ENCODE measurements around the gene SLC30A10.

The SLC30A10 gene

DNA sequence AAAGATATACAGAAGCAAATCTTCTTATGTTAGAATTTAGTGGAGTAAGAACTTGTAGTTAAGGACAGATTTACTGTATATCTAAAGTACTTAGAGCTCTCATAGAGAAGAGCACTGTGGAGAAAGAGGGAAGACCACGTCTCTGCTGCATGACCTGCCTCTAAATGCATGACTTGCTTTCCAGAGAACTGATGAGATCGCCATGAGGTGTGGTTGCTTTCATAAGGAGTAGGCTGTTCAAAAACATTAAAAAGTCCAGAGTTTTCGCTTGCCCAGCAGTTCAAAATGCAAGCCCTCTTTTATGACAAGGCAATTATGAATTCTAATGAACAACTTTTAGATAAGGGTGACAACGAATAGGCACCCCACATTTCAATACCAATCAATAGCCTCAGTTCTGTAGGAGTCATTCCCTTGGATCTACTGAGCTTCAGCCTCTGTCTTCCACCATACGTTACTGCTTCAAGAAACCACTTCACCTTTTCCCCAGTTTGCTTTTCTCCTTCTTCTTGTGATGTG lies 24.9 kb downstream of the SLC30A10 start:
- TF ChIP-seq POLR2AphosphoS5 (IDR thresholded peaks at IDR 0.05; ENCODE audit: low read depth, low read length), result no peak

DNA sequence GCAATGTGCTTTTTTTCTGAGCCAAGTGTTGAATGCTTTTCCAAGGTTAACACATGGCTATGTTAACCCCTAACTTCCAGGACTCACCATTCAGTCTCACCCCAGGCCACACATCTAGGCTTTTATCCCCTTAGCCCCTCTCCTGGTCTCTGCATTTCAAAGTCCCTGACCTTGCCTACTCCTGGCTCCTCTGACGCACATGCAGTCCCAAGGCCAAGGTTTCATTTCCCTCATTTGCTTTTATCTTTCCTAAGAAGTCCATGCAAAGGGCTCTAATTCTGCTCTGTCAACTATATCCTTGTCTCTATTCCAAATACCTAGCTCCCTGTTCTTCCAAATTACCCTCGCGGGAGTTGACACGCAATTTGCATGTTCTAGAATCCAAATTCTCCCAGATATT lies 25.4 kb downstream of the SLC30A10 start:
- no peak for TF ChIP-seq POLR2AphosphoS5 (IDR thresholded peaks at IDR 0.05; ENCODE audit: low read depth, low read length)
- TF ChIP-seq SIN3A (IDR thresholded peaks at IDR 0.05; ENCODE audit: borderline replicate concordance, insufficient read depth, low read length), result no peak
- TF ChIP-seq, protein P1, sequence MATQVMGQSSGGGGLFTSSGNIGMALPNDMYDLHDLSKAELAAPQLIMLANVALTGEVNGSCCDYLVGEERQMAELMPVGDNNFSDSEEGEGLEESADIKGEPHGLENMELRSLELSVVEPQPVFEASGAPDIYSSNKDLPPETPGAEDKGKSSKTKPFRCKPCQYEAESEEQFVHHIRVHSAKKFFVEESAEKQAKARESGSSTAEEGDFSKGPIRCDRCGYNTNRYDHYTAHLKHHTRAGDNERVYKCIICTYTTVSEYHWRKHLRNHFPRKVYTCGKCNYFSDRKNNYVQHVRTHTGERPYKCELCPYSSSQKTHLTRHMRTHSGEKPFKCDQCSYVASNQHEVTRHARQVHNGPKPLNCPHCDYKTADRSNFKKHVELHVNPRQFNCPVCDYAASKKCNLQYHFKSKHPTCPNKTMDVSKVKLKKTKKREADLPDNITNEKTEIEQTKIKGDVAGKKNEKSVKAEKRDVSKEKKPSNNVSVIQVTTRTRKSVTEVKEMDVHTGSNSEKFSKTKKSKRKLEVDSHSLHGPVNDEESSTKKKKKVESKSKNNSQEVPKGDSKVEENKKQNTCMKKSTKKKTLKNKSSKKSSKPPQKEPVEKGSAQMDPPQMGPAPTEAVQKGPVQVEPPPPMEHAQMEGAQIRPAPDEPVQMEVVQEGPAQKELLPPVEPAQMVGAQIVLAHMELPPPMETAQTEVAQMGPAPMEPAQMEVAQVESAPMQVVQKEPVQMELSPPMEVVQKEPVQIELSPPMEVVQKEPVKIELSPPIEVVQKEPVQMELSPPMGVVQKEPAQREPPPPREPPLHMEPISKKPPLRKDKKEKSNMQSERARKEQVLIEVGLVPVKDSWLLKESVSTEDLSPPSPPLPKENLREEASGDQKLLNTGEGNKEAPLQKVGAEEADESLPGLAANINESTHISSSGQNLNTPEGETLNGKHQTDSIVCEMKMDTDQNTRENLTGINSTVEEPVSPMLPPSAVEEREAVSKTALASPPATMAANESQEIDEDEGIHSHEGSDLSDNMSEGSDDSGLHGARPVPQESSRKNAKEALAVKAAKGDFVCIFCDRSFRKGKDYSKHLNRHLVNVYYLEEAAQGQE (IDR thresholded peaks at IDR 0.05; ENCODE audit: insufficient read depth in 1 of 2, low read depth in 2 of 2, low read length in 2 of 2), result no peak
- TF ChIP-seq TAF1 (IDR thresholded peaks at IDR 0.05; ENCODE audit: borderline replicate concordance, insufficient read depth, low read length), result no peak
- TF ChIP-seq FOXP2 (optimal IDR thresholded peaks at IDR 0.05; ENCODE audit: borderline replicate concordance, extremely low read depth, extremely low read length, insufficient read depth), result no peak

DNA sequence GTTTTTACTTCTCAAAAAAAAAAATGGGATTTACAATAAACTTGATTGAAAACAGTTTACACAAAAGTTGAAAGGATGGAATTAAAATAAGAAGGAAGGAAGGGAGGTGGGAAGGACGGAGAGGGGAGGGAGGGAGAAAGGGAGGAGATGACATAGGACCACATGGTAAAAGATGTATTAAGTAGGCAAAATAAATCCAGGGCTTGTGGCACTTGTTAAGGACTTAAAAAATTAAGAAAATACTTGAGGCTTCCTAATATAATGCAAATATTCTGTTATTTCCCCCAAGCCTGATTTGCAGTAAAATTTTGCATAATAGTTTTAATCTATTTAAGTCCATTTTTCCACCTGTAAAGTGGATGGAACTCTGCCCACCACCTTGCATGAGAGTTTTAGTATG lies 27.5 kb downstream of the SLC30A10 start:
- TF ChIP-seq FOXP2 (optimal IDR thresholded peaks at IDR 0.05; ENCODE audit: borderline replicate concordance, extremely low read depth, extremely low read length, insufficient read depth) (no peak), TAF1 (IDR thresholded peaks at IDR 0.05; ENCODE audit: borderline replicate concordance, insufficient read depth, low read length) (no peak)
- TF ChIP-seq, protein P1 (IDR thresholded peaks at IDR 0.05; ENCODE audit: insufficient read depth in 1 of 2, low read depth in 2 of 2, low read length in 2 of 2), result no peak

DNA sequence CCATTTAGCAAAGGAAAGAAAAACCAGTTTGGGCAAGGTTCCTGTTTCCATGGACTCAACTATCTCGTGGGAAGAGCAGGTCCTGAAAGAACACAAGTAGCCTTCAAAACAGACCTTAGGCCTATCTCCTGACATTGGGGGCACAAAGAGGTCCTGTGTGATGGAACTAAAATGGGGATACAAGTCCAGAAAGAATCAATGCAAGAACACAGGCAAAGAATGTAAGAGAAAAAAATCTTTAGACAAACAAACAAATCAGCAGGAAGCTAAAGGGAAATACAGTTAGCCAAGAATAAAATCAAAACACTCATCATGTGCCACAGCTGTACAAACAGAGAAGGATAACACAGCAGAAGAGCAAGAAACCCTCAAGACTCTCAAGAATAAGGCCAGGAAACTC lies 28.2 kb downstream of the SLC30A10 start:
- TF ChIP-seq, protein P1 (IDR thresholded peaks at IDR 0.05; ENCODE audit: insufficient read depth in 1 of 2, low read depth in 2 of 2, low read length in 2 of 2), result no peak
- TF ChIP-seq POLR2AphosphoS5 (IDR thresholded peaks at IDR 0.05; ENCODE audit: low read depth, low read length) (no peak), FOXP2 (optimal IDR thresholded peaks at IDR 0.05; ENCODE audit: borderline replicate concordance, extremely low read depth, extremely low read length, insufficient read depth) (no peak), TAF1 (IDR thresholded peaks at IDR 0.05; ENCODE audit: borderline replicate concordance, insufficient read depth, low read length) (no peak), SIN3A (IDR thresholded peaks at IDR 0.05; ENCODE audit: borderline replicate concordance, insufficient read depth, low read length) (no peak)

DNA sequence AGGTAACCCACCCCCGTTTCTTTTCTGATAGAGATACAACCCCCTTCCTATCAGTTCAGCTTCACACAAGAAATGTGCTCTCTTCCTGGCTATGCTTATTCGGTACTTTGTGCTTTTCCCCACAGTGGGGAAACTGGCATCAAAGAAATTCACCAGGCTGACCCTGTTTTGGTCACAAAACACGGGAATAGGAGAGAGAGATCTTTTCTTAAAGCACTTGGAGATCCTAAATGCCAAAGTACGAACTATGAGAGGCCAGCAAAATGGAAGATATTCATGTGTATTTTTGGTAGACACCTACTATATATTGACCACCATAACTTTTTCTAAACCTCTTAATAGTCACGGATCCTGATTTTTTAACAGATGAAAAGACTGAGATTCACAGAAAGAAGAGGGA lies 30.0 kb downstream of the SLC30A10 start:
- TF ChIP-seq POLR2AphosphoS5 (IDR thresholded peaks at IDR 0.05; ENCODE audit: low read depth, low read length) (no peak), SIN3A (IDR thresholded peaks at IDR 0.05; ENCODE audit: borderline replicate concordance, insufficient read depth, low read length) (no peak), TAF1 (IDR thresholded peaks at IDR 0.05; ENCODE audit: borderline replicate concordance, insufficient read depth, low read length) (no peak), FOXP2 (optimal IDR thresholded peaks at IDR 0.05; ENCODE audit: borderline replicate concordance, extremely low read depth, extremely low read length, insufficient read depth) (no peak)
- TF ChIP-seq, protein P1 (IDR thresholded peaks at IDR 0.05; ENCODE audit: insufficient read depth in 1 of 2, low read depth in 2 of 2, low read length in 2 of 2), result no peak
